HepG2 (cell line): ENCODE measurements around the gene CCDC136. TPM values are rescaled to one million over a fixed set of nuclear protein-coding genes. Genes with fewer than 3 reads are reported as not detected.

Experiments
- AGO1 ChIP-seq: fragments of 200-400 bp; formaldehyde crosslinking; IDR thresholded peaks from 2 replicates; pipeline ENCODE4 v1.6.1; 2017; ENCODE audit warnings: mild to moderate bottlenecking, low read depth, low read length, moderate library complexity; ENCODE audit not compliant: poor library complexity, severe bottlenecking
- BATF2 ChIP-seq: sonication (generic); formaldehyde crosslinking; IDR thresholded peaks from 2 replicates; pipeline ENCODE4 v1.8.0; 2022; ENCODE audit warnings: mild to moderate bottlenecking, missing genetic modification reagents, moderate library complexity
- ETV6 ChIP-seq: sonication (generic); formaldehyde crosslinking; conservative IDR thresholded peaks from 2 replicates; pipeline ENCODE4 v1.4.0; 2020; ENCODE audit warnings: missing genetic modification reagents
- GMEB2 ChIP-seq: IDR thresholded peaks from 2 replicates; pipeline ENCODE4 v1.6.1; 2016; ENCODE audit warnings: missing biosample characterization, missing genetic modification reagents, low read depth
- HOXA9 ChIP-seq: sonication (generic); formaldehyde crosslinking; IDR thresholded peaks from 2 replicates; pipeline ENCODE4 v1.8.1; 2022; ENCODE audit warnings: missing genetic modification reagents, mild to moderate bottlenecking, moderate library complexity, borderline replicate concordance
- KDM3A ChIP-seq: IDR thresholded peaks from 2 replicates; pipeline ENCODE4 v1.6.1; 2018; ENCODE audit warnings: low read depth, missing compliant biosample characterization
- KMT2B ChIP-seq: IDR thresholded peaks from 2 replicates; pipeline ENCODE4 v1.6.1; 2016; ENCODE audit warnings: missing genetic modification reagents, missing compliant biosample characterization
- RFX3 ChIP-seq: IDR thresholded peaks from 2 replicates; pipeline ENCODE4 v1.6.1; 2016; ENCODE audit warnings: missing biosample characterization, missing genetic modification reagents
- SOX6 ChIP-seq, 2 experiments: fragments of 450-650 bp in 1 of 2; sonication (generic) in 1 of 2; formaldehyde crosslinking in 1 of 2; IDR thresholded peaks; 2 replicates each; pipeline versions ENCODE4 v1.4.0 to v1.6.1; 2017 to 2020; ENCODE audit warnings: antibody characterized with exemption in 1 of 2, mild to moderate bottlenecking in 1 of 2, missing genetic modification reagents in 1 of 2
- SP1 ChIP-seq, 2 experiments: fragments of 450-650 bp in 1 of 2; sonication (generic) in 1 of 2; formaldehyde crosslinking in 1 of 2; IDR thresholded peaks; 2 replicates each; pipeline versions ENCODE4 v1.4.0 to v1.6.1; 2016 to 2020; ENCODE audit warnings: missing genetic modification reagents in 1 of 2
- ZBTB33 ChIP-seq: sonication (generic); formaldehyde crosslinking; IDR thresholded peaks from 2 replicates; pipeline ENCODE4 v1.4.0; 2020; ENCODE audit warnings: missing genetic modification reagents
- ZNF230 ChIP-seq: sonication (generic); formaldehyde crosslinking; IDR thresholded peaks from 2 replicates; pipeline ENCODE4 v1.4.0; 2020; ENCODE audit warnings: mild to moderate bottlenecking, missing genetic modification reagents
- ZNF260 ChIP-seq: sonication (generic); formaldehyde crosslinking; IDR thresholded peaks from 2 replicates; pipeline ENCODE4 v1.4.0; 2020; ENCODE audit warnings: missing genetic modification reagents, low read depth, mild to moderate bottlenecking, borderline replicate concordance
- ZNF414 ChIP-seq: sonication (generic); formaldehyde crosslinking; IDR thresholded peaks from 2 replicates; pipeline ENCODE4 v1.5.0; 2020; ENCODE audit warnings: missing genetic modification reagents
- ZNF570 ChIP-seq: sonication (generic); formaldehyde crosslinking; IDR thresholded peaks from 2 replicates; pipeline ENCODE4 v1.4.0; 2020; ENCODE audit warnings: mild to moderate bottlenecking, missing genetic modification reagents, borderline replicate concordance
- ZNF687 ChIP-seq: sonication (generic); formaldehyde crosslinking; IDR thresholded peaks from 2 replicates; pipeline ENCODE4 v1.5.1; 2020; ENCODE audit warnings: mild to moderate bottlenecking, missing genetic modification reagents, moderate library complexity
- ZNF768 ChIP-seq: sonication (generic); formaldehyde crosslinking; IDR thresholded peaks from 2 replicates; pipeline ENCODE4 v1.4.0; 2020; ENCODE audit warnings: missing genetic modification reagents
- ZNF83 ChIP-seq: sonication (generic); formaldehyde crosslinking; IDR thresholded peaks from 2 replicates; pipeline ENCODE4 v1.4.0; 2020; ENCODE audit warnings: missing genetic modification reagents, mild to moderate bottlenecking, borderline replicate concordance
- polyA plus RNA-seq, 8 experiments: library from polyadenylated mRNA; depleted of rRNA in 3 of 8; stranded (reverse) in 7 of 8; unstranded in 1 of 8; fragments of >200 nt; fragmentation: Illumina TruSeq in 4 of 8; extraction: Trizol in 4 of 8; gene quantifications; 2 replicates each; pipeline versions ENCODE4 v1.2.1 to v1.2.3, GENCODE V29; 2011 to 2016; ENCODE audit warnings: low read depth in 4 of 8, missing spikeins in 1 of 8, mixed read lengths in 1 of 8; ENCODE audit not compliant: insufficient read depth in 1 of 8
- total RNA-seq, 5 experiments: library from RNA; depleted of rRNA; stranded (reverse); fragments of >200 nt; fragmentation: Illumina TruSeq; extraction: Trizol; gene quantifications; 2 replicates each; pipeline ENCODE4 v1.2.3, GENCODE V29; 2016; ENCODE audit warnings: low read depth in 1 of 5

The CCDC136 gene
- total and polyA plus RNA-seq, 2 of the 13 experiments (the other 11 are each of a cell fraction or from before 2014, with no cell fraction given), result 0.04 to 0.38 TPM

GRCh38 chr7:128841921-128842673 lies 50.3 kb downstream of the CCDC136 start (continued):
- TF ChIP-seq GMEB2, result no peak
- no peak for TF ChIP-seq ZNF414 (CRISPR knock-in tag)
- no peak for TF ChIP-seq ZNF570 (CRISPR knock-in tag)
- no peak for TF ChIP-seq ZNF230 (CRISPR knock-in tag)
- TF ChIP-seq ZNF687 (CRISPR knock-in tag), result peak; percentile 11; the same call in 1 of the 2 replicates
- no peak for TF ChIP-seq KDM3A (CRISPR knock-in tag)
- TF ChIP-seq BATF2, result no peak
- TF ChIP-seq RFX3 (CRISPR knock-in tag), result no peak
- TF ChIP-seq ZNF260 (CRISPR knock-in tag), result no peak
- no peak for TF ChIP-seq SP1 (IDR thresholded peaks at IDR 0.05)
- TF ChIP-seq SP1 (CRISPR knock-in tag; IDR thresholded peaks at IDR 0.05), result 0 out of 2 replicates have a peak, but pooled peaks have one; percentile 11
- TF ChIP-seq ZNF83 (CRISPR knock-in tag), result no peak
- TF ChIP-seq ETV6 (CRISPR knock-in tag), result no peak
- TF ChIP-seq AGO1, result no peak
- TF ChIP-seq ZNF768 (CRISPR knock-in tag), result no peak
- TF ChIP-seq ZBTB33 (CRISPR knock-in tag), result peak; percentile 62
- TF ChIP-seq HOXA9, result no peak
- TF ChIP-seq KMT2B (CRISPR knock-in tag), result no peak
- TF ChIP-seq SOX6 (IDR thresholded peaks at IDR 0.05), result no peak
- no peak for TF ChIP-seq SOX6 (CRISPR knock-in tag; IDR thresholded peaks at IDR 0.05)
